OCI-LY7 (cell line): ENCODE data around the gene DSE. TPM values are rescaled to one million over a fixed set of nuclear protein-coding genes. Genes with fewer than 3 reads are reported as not detected.

Source experiments
- BruUV-seq: library from RNA; stranded (reverse); fragments of 400-500 nt; replicated peaks from 2 replicates; lab custom pipeline; 2021; lab: Mats Ljungman, UMichigan
- CTCF ChIA-PET: fragments of 300-600 bp; sonication (Branson Sonifier 250); formaldehyde crosslinking; loops from one replicate; lab custom pipeline; 2022; ENCODE audit warnings: antibody characterized with exemption; ENCODE audit not compliant: unreplicated experiment; lab: Charles Lee
- POLR2A ChIA-PET: fragments of 300-600 bp; sonication (Branson Sonifier 250); formaldehyde crosslinking; loops from one replicate; lab custom pipeline; 2022; ENCODE audit warnings: antibody characterized with exemption; lab: Charles Lee
- DNase-seq: peaks from one replicate; pipeline ENCODE4 v3.0.0-alpha.2; 2015; ENCODE audit warnings: low spot score
- H2AFZ ChIP-seq: fragments of 200-600 bp; sonication (generic), shearing (Covaris generic); 2 replicates; pipeline ENCODE4 v1.6.1; 2014; ENCODE audit warnings: mild to moderate bottlenecking, antibody characterized with exemption, low read length, moderate library complexity
- H3K27ac ChIP-seq: fragments of 200-600 bp; sonication (generic); 2 replicates; pipeline ENCODE4 v1.5.1; 2014; ENCODE audit warnings: mixed run types, low read depth, mild to moderate bottlenecking, moderate library complexity, low read length, inconsistent platforms; ENCODE audit not compliant: poor library complexity, severe bottlenecking
- H3K36me3 ChIP-seq: fragments of 200-600 bp; sonication (generic); 2 replicates; pipeline ENCODE4 v1.6.1; 2014; ENCODE audit warnings: mild to moderate bottlenecking, antibody characterized with exemption, low read length, moderate library complexity, mixed read lengths; ENCODE audit not compliant: insufficient read depth
- H3K4me1 ChIP-seq: fragments of 200-600 bp; sonication (generic); 2 replicates; pipeline ENCODE4 v1.5.1; 2014; ENCODE audit warnings: mild to moderate bottlenecking, low read length; ENCODE audit not compliant: insufficient read depth, poor library complexity, severe bottlenecking
- H3K4me2 ChIP-seq: fragments of 200-600 bp; sonication (generic); 2 replicates; pipeline ENCODE4 v1.6.1; 2014; ENCODE audit warnings: mild to moderate bottlenecking, low read length
- H3K4me3 ChIP-seq: fragments of 200-600 bp; sonication (generic); 2 replicates; pipeline ENCODE4 v1.5.1; 2014; ENCODE audit warnings: mild to moderate bottlenecking, low read depth, low read length; ENCODE audit not compliant: poor library complexity, severe bottlenecking
- H3K79me2 ChIP-seq: fragments of 200-600 bp; sonication (generic); 2 replicates; pipeline ENCODE4 v1.6.1; 2016; ENCODE audit warnings: low read depth, mild to moderate bottlenecking, low read length, moderate library complexity, mixed read lengths; ENCODE audit not compliant: insufficient read depth
- H3K9me2 ChIP-seq: fragments of 200-600 bp; sonication (generic); 2 replicates; pipeline ENCODE4 v1.6.1; 2016; ENCODE audit warnings: mild to moderate bottlenecking, low read length, mixed read lengths; ENCODE audit not compliant: insufficient read depth
- H3K9me3 ChIP-seq: fragments of 200-600 bp; sonication (generic); 2 replicates; pipeline ENCODE4 v1.6.1; 2014; ENCODE audit warnings: mild to moderate bottlenecking, mixed run types, low read length, mixed read lengths
- H4K20me1 ChIP-seq: fragments of 200-600 bp; sonication (generic); 2 replicates; pipeline ENCODE4 v1.6.1; 2014; ENCODE audit warnings: mild to moderate bottlenecking, antibody characterized with exemption, low read length, moderate library complexity, mixed read lengths; ENCODE audit not compliant: insufficient read depth
- EZH2phosphoT487 ChIP-seq: fragments of 200-600 bp; sonication (generic); IDR thresholded peaks from 2 replicates; pipeline ENCODE4 v1.6.1; 2018; ENCODE audit warnings: low read depth, borderline replicate concordance, mild to moderate bottlenecking, mixed run types, antibody characterized with exemption, low read length, moderate library complexity, mixed read lengths
- intact Hi-C: fragments of 100-400 bp; cut with micrococcal nuclease; formaldehyde crosslinking; loops from one replicate; pipeline ENCODE4 v1.10.0; 2022; ENCODE audit not compliant: unreplicated experiment
- total RNA-seq, 2 experiments: library from RNA; depleted of rRNA in 1 of 2; stranded (reverse); fragments of >200 nt in 1 of 2; shearing (Covaris generic) in 1 of 2; gene quantifications; 2 replicates each; pipeline ENCODE4 v1.2.3, GENCODE V29; 2014 to 2022
- TF ChIP-seq, protein P1 (sequence below): fragments of 200-600 bp; sonication (generic); conservative IDR thresholded peaks from 2 replicates; pipeline ENCODE4 v1.5.1; 2014; ENCODE audit warnings: mild to moderate bottlenecking, antibody characterized with exemption, low read length, moderate library complexity, mixed read lengths

Gene DSE
- total RNA-seq, 2 experiments from 2014 or later = 3.9 to 7.6 TPM

DNA sequence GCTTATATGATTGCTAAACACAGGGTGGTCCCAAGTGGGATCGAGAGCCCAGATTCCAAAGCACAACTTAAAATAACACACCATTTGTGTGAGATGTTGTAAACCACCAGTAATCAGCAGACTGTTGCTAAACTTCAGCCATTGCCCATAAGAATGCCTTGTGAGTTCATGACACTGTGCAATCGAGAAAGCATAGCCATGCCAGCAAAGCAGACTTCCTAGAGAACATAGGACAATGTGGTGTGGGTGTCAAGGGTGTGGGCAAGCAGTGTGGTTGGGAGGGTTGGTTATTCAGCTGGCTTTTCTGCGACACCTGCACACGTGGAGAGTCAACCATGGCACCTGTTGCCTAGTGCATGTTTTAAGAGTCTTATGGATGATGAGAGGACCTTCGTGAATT is 74.4 kb downstream of the DSE start:
- peaks cover 5% of the 10 kb centered on the region; the same call in 1 of the 2 replicates for H3K9me2 ChIP-seq
- no peaks in the 10 kb centered on the region for H4K20me1 ChIP-seq
- ChIA-PET CTCF (interaction anchor here (0.5 to 0.6 kb wide), 2 partner anchors 307 to 344 kb away, joined by 3 to 7 read pairs; partner anchors contain the start of gene NT5DC1), POLR2A (interaction anchor here (1.0 to 1.4 kb wide), 3 partner anchors 34 to 115 kb away, joined by 3 to 5 read pairs (median 3); no protein-coding TSS in a partner anchor)
- intact Hi-C loops = loop anchor here (2.0 kb wide), 1 partner anchor 14 kb away; no protein-coding TSS in a partner anchor
- no TSS peak for BruUV-seq
- H3K4me1 ChIP-seq = no peaks in the 10 kb centered on the region
- H3K36me3 ChIP-seq = no peaks in the 10 kb centered on the region
- H3K79me2 ChIP-seq = no peaks in the 10 kb centered on the region
- H3K27ac ChIP-seq = no peak overlapping the region
- no peak for TF ChIP-seq EZH2phosphoT487
- TF ChIP-seq, protein P1, sequence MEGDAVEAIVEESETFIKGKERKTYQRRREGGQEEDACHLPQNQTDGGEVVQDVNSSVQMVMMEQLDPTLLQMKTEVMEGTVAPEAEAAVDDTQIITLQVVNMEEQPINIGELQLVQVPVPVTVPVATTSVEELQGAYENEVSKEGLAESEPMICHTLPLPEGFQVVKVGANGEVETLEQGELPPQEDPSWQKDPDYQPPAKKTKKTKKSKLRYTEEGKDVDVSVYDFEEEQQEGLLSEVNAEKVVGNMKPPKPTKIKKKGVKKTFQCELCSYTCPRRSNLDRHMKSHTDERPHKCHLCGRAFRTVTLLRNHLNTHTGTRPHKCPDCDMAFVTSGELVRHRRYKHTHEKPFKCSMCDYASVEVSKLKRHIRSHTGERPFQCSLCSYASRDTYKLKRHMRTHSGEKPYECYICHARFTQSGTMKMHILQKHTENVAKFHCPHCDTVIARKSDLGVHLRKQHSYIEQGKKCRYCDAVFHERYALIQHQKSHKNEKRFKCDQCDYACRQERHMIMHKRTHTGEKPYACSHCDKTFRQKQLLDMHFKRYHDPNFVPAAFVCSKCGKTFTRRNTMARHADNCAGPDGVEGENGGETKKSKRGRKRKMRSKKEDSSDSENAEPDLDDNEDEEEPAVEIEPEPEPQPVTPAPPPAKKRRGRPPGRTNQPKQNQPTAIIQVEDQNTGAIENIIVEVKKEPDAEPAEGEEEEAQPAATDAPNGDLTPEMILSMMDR = no peak
- DNase-seq = no peak
- no peak overlapping the region for H3K4me3 ChIP-seq
- no peak overlapping the region for H3K4me2 ChIP-seq
- H2AFZ ChIP-seq = no peak overlapping the region
- H3K9me3 ChIP-seq = no peaks in the 10 kb centered on the region

- Histone ChIP-seq H3K36me3 (no peaks in the 10 kb centered on the region), H3K79me2 (no peaks in the 10 kb centered on the region), H3K4me3 (no peak overlapping the region), H3K4me1 (no peaks in the 10 kb centered on the region), H3K4me2 (no peak overlapping the region), H2AFZ (no peak overlapping the region), H3K9me2 (peaks cover 5% of the 10 kb centered on the region; the same call in 1 of the 2 replicates), H3K27ac (no peak overlapping the region), H3K9me3 (no peaks in the 10 kb centered on the region), H4K20me1 (no peaks in the 10 kb centered on the region)
- intact Hi-C loops = no loop called here
- CTCF ChIA-PET = no interaction called here
- no peak for TF ChIP-seq EZH2phosphoT487
- TF ChIP-seq, protein P1 = no peak
- DNase-seq = no peak
- POLR2A ChIA-PET = interaction anchor here (0.6 to 1.6 kb wide), 8 partner anchors 10 to 192 kb away, joined by 3 to 8 read pairs (median 4); partner anchors contain the start of gene TSPYL4
- no TSS peak for BruUV-seq
Observed at GRCh38 chr6:116446399-116446798, 75.7 kb downstream of the DSE start.

- H3K36me3 ChIP-seq = no peaks in the 10 kb centered on the region
- TF ChIP-seq EZH2phosphoT487 = no peak
- TF ChIP-seq, protein P1 = no peak
- ChIA-PET CTCF (no interaction called here), POLR2A (interaction anchor here (0.6 to 1.6 kb wide), 5 partner anchors 11 to 193 kb away, joined by 3 to 8 read pairs (median 4); partner anchors contain the start of gene TSPYL4)
- H3K4me2 ChIP-seq = no peak overlapping the region
- H4K20me1 ChIP-seq = no peaks in the 10 kb centered on the region
- H3K9me3 ChIP-seq = no peaks in the 10 kb centered on the region
- H3K27ac ChIP-seq = no peak overlapping the region
- H2AFZ ChIP-seq = no peak overlapping the region
- no peak for DNase-seq
- intact Hi-C loops = no loop called here
- no TSS peak for BruUV-seq
- peaks cover 5% of the 10 kb centered on the region; the same call in 1 of the 2 replicates for H3K9me2 ChIP-seq
- no peak overlapping the region for H3K4me3 ChIP-seq
- no peaks in the 10 kb centered on the region for H3K4me1 ChIP-seq
- H3K79me2 ChIP-seq = no peaks in the 10 kb centered on the region
Observed at GRCh38 chr6:116447052-116447451, 76.3 kb downstream of the DSE start.
